DOHH2 (cell line): ENCODE data around the gene FRMPD4.

Experiments used
- H3F3A ChIP-seq: fragments of 200-600 bp; sonication (generic), shearing (Covaris generic); 2 replicates; pipeline ENCODE4 v1.6.0; 2016; ENCODE audit warnings: antibody characterized with exemption, mild to moderate bottlenecking; ENCODE audit not compliant: control insufficient read depth, insufficient read depth
- H3K27ac ChIP-seq: fragments of 200-600 bp; sonication (generic); 2 replicates; pipeline ENCODE4 v1.5.1; 2014; ENCODE audit warnings: low read depth, mild to moderate bottlenecking, low read length, moderate library complexity
- H3K27me3 ChIP-seq: fragments of 200-600 bp; sonication (generic); 2 replicates; pipeline ENCODE4 v1.6.1; 2014; ENCODE audit warnings: mild to moderate bottlenecking, low read length, mixed read lengths; ENCODE audit not compliant: control insufficient read depth
- H3K36me3 ChIP-seq: fragments of 200-600 bp; sonication (generic); 2 replicates; pipeline ENCODE4 v1.6.1; 2014; ENCODE audit warnings: mild to moderate bottlenecking, low read length, moderate library complexity, mixed read lengths; ENCODE audit not compliant: control insufficient read depth
- H3K4me1 ChIP-seq: fragments of 200-600 bp; sonication (generic); 2 replicates; pipeline ENCODE4 v1.6.1; 2014; ENCODE audit warnings: mild to moderate bottlenecking, low read length, mixed read lengths; ENCODE audit not compliant: control insufficient read depth
- H3K4me2 ChIP-seq: fragments of 200-600 bp; sonication (generic); 2 replicates; pipeline ENCODE4 v1.6.0; 2014; ENCODE audit warnings: mild to moderate bottlenecking, low read length, moderate library complexity
- H3K4me3 ChIP-seq: fragments of 200-600 bp; sonication (generic); 2 replicates; pipeline ENCODE4 v1.5.1; 2014; ENCODE audit warnings: mild to moderate bottlenecking, low read length, mixed read lengths
- H3K79me2 ChIP-seq: fragments of 200-600 bp; sonication (generic); 2 replicates; pipeline ENCODE4 v1.6.1; 2014; ENCODE audit warnings: mild to moderate bottlenecking, low read length, mixed read lengths; ENCODE audit not compliant: control insufficient read depth
- H3K9me2 ChIP-seq: fragments of 200-600 bp; sonication (generic); replicated peaks from 2 replicates; pipeline ENCODE4 v1.6.1; 2014; ENCODE audit warnings: mild to moderate bottlenecking, low read length, mixed read lengths; ENCODE audit not compliant: control insufficient read depth
- H3K9me3 ChIP-seq: fragments of 200-600 bp; sonication (generic); 2 replicates; pipeline ENCODE4 v1.6.1; 2014; ENCODE audit warnings: antibody characterized with exemption, low read length, mixed read lengths; ENCODE audit not compliant: control insufficient read depth, insufficient read depth
- H4K20me1 ChIP-seq: fragments of 200-600 bp; sonication (generic); 2 replicates; pipeline ENCODE4 v1.6.0; 2014; ENCODE audit warnings: low read depth, mild to moderate bottlenecking, antibody characterized with exemption, low read length, moderate library complexity; ENCODE audit not compliant: control insufficient read depth, insufficient read depth
- EZH2phosphoT487 ChIP-seq: fragments of 200-600 bp; sonication (generic); IDR thresholded peaks from 2 replicates; pipeline ENCODE4 v1.6.1; 2017; ENCODE audit warnings: borderline replicate concordance, mild to moderate bottlenecking, antibody characterized with exemption, low read length, moderate library complexity, mixed read lengths
- TF ChIP-seq, protein P1 (sequence below): fragments of 200-600 bp; sonication (generic); IDR thresholded peaks from one replicate; pipeline ENCODE4 v1.5.1; 2014; ENCODE audit warnings: antibody characterized with exemption, mild to moderate bottlenecking, low read depth, low read length; ENCODE audit not compliant: poor library complexity, severe bottlenecking

FRMPD4 gene

DNA sequence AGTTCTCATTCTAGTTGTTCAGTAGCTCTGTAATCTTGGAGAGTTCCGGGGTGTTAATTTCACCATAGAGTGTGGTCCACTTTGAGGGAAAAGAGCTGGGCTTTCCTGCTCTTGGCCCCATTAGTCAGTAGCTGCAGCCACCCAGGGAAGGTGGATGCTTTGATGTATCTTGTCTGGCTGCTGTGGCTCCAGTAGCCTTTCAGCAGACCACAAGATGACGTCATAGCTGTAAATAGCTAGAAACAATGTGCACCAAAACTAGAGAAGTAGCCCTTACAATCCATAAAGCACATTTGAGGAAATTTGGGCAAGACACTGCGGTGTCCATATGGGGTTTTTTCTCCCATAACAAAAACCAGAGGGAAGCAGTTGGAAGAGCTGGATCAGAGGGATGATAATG lies 620.0 kb downstream of the FRMPD4 start:
- no peaks in the 10 kb centered on the region for H3K9me3 ChIP-seq
- H3K36me3 ChIP-seq = no peaks in the 10 kb centered on the region
- H3K27ac ChIP-seq = no peak overlapping the region
- no peaks in the 10 kb centered on the region for H3K27me3 ChIP-seq
- no peaks in the 10 kb centered on the region for H3F3A ChIP-seq
- H3K4me2 ChIP-seq = no peak overlapping the region
- no peaks in the 10 kb centered on the region for H3K4me1 ChIP-seq
- H3K9me2 ChIP-seq = no peaks in the 10 kb centered on the region
- H3K4me3 ChIP-seq = no peak overlapping the region
- no peaks in the 10 kb centered on the region for H3K79me2 ChIP-seq
- no peak for TF ChIP-seq EZH2phosphoT487
- TF ChIP-seq, protein P1, sequence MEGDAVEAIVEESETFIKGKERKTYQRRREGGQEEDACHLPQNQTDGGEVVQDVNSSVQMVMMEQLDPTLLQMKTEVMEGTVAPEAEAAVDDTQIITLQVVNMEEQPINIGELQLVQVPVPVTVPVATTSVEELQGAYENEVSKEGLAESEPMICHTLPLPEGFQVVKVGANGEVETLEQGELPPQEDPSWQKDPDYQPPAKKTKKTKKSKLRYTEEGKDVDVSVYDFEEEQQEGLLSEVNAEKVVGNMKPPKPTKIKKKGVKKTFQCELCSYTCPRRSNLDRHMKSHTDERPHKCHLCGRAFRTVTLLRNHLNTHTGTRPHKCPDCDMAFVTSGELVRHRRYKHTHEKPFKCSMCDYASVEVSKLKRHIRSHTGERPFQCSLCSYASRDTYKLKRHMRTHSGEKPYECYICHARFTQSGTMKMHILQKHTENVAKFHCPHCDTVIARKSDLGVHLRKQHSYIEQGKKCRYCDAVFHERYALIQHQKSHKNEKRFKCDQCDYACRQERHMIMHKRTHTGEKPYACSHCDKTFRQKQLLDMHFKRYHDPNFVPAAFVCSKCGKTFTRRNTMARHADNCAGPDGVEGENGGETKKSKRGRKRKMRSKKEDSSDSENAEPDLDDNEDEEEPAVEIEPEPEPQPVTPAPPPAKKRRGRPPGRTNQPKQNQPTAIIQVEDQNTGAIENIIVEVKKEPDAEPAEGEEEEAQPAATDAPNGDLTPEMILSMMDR = no peak
- no peaks in the 10 kb centered on the region for H4K20me1 ChIP-seq

DNA sequence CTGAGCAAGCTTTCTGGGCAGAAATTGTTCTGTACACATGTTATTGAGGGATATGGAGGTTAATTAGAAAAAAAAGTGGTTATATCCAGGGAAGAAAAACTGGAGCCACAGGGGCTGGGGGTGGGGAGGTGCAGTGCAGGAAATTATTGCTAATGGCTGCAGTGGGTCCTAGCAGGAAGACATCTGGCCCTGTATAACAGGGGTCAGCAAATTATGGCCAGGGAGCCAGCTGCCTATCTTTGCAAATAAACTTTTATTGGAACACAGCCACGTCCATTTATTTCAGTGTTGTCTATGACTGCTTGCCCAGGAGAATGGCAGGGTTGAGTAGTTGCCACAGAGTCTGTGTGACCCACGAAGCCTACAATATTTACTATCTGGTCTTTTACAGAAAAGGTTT lies 629.6 kb downstream of the FRMPD4 start:
- no peaks in the 10 kb centered on the region for H3K9me3 ChIP-seq
- H3K4me1 ChIP-seq = peaks cover 4% of the 10 kb centered on the region
- no peaks in the 10 kb centered on the region for H4K20me1 ChIP-seq
- H3K9me2 ChIP-seq = no peaks in the 10 kb centered on the region
- H3K4me2 ChIP-seq = no peak overlapping the region
- TF ChIP-seq, protein P1 = no peak
- TF ChIP-seq EZH2phosphoT487 = no peak
- no peaks in the 10 kb centered on the region for H3K79me2 ChIP-seq
- H3F3A ChIP-seq = no peaks in the 10 kb centered on the region
- H3K27ac ChIP-seq = no peak overlapping the region
- no peaks in the 10 kb centered on the region for H3K36me3 ChIP-seq
- H3K4me3 ChIP-seq = no peak overlapping the region
- peaks cover 12% of the 10 kb centered on the region for H3K27me3 ChIP-seq

DNA sequence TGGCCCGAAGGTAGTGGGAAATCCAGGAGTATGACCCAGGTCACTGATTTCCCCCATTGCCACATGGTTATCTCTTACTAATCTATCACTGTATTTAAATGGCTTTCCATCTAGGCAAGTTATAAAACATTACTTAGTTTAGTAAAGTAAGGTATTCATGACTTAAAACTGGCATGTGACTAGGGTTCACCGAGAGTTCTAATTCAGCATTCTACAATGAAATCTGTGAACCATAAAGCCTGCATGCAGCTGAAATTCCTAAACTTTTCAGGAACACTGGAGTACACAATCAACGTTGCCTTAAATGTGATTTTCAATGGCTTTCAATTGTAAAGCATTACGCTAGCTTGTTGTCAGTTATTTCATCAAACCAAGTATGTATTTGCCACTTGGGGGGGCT lies 630.2 kb downstream of the FRMPD4 start:
- H3K4me2 ChIP-seq = no peak overlapping the region
- no peaks in the 10 kb centered on the region for H4K20me1 ChIP-seq
- no peak overlapping the region for H3K4me3 ChIP-seq
- H3K9me2 ChIP-seq = no peaks in the 10 kb centered on the region
- no peak overlapping the region for H3K27ac ChIP-seq
- no peaks in the 10 kb centered on the region for H3K79me2 ChIP-seq
- no peaks in the 10 kb centered on the region for H3K36me3 ChIP-seq
- H3K4me1 ChIP-seq = peaks cover 4% of the 10 kb centered on the region
- H3K9me3 ChIP-seq = no peaks in the 10 kb centered on the region
- peaks cover 12% of the 10 kb centered on the region for H3K27me3 ChIP-seq
- TF ChIP-seq, protein P1 = no peak
- TF ChIP-seq EZH2phosphoT487 = no peak
- H3F3A ChIP-seq = no peaks in the 10 kb centered on the region

DNA sequence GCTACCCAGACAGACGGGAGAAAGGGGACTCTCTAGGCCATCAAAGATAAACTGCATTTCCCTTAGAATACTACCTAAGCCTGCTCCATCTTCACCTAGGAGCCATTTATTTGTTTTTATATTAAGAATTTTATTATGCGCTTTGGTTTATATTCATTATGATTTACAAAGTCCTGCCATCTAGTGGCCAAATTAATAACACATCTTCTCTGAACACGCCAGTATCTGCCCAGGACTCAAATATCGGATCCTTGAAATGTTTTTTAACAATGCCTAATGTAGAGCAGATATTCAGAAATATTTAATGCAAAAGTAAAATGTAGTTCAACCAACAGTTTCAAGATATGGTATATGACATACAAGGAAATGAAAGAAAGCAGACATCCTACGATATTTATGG lies 632.2 kb downstream of the FRMPD4 start:
- Histone ChIP-seq H3K4me2 (no peak overlapping the region), H3K9me3 (no peaks in the 10 kb centered on the region), H3K79me2 (no peaks in the 10 kb centered on the region), H3K27ac (no peak overlapping the region), H3K9me2 (no peaks in the 10 kb centered on the region), H3K4me3 (no peak overlapping the region), H3K36me3 (no peaks in the 10 kb centered on the region), H3K4me1 (peaks cover 4% of the 10 kb centered on the region), H3K27me3 (peaks cover 15% of the 10 kb centered on the region), H4K20me1 (no peaks in the 10 kb centered on the region), H3F3A (no peaks in the 10 kb centered on the region)
- no peak for TF ChIP-seq EZH2phosphoT487
- TF ChIP-seq, protein P1 = peak; percentile 47
